PFSK-1 (cell line): ENCODE data around the gene SEZ6L2.

Source experiments
- FOXP2 ChIP-seq: optimal IDR thresholded peaks from 2 replicates; pipeline ENCODE3; 2011; ENCODE audit warnings: borderline replicate concordance, control low read depth, inconsistent platforms; ENCODE audit not compliant: insufficient read depth; ENCODE audit errors: extremely low read length, extremely low read depth
- POLR2AphosphoS5 ChIP-seq: IDR thresholded peaks from 2 replicates; pipeline ENCODE4 v1.6.1; 2012; ENCODE audit warnings: low read depth, mild to moderate bottlenecking, control low read depth, low read length, moderate library complexity
- REST ChIP-seq, 2 experiments: IDR thresholded peaks; 2 replicates each; pipeline versions ENCODE4 v1.6.1 to v1.8.0; 2011 to 2012; ENCODE audit warnings: low read depth in 2 of 2, low read length in 2 of 2, control low read depth in 1 of 2, inconsistent platforms in 1 of 2, mild to moderate bottlenecking in 1 of 2, moderate library complexity in 1 of 2; ENCODE audit not compliant: insufficient read depth in 1 of 2
- SIN3A ChIP-seq: IDR thresholded peaks from 2 replicates; pipeline ENCODE4 v1.6.1; 2012; ENCODE audit warnings: mild to moderate bottlenecking, low read length, moderate library complexity, borderline replicate concordance; ENCODE audit not compliant: insufficient read depth
- TAF1 ChIP-seq: IDR thresholded peaks from 2 replicates; pipeline ENCODE4 v1.6.1; 2012; ENCODE audit warnings: low read length, control low read depth, borderline replicate concordance; ENCODE audit not compliant: insufficient read depth

- TF ChIP-seq SIN3A = no peak
- TF ChIP-seq POLR2AphosphoS5 = no peak
- no peak for TF ChIP-seq REST (IDR thresholded peaks at IDR 0.05; ENCODE audit: insufficient read depth in 1 of 2, low read depth in 2 of 2, low read length in 2 of 2)
- TF ChIP-seq TAF1 = no peak
- TF ChIP-seq FOXP2 = no peak
Measured at GRCh38 chr16:29844575-29845331, 54.6 kb downstream of the SEZ6L2 start.
